Activated T-helper 2 cell treated with anti-CD3 and anti-CD28 coated beads, Interferon-gamma antibody, Interleukin-2, Interleukin-4, amounts not matched to agents 10 μg/mL and 5 μg/mL and 100 μg/mL, durations not matched to agents 14 hours and 24 hours and 36 hours (primary cell): ENCODE data around the gene POLR3A. TPM values are rescaled to one million over a fixed set of nuclear protein-coding genes. Genes with fewer than 3 reads are reported as not detected.

Experiments used
- DNase-seq: peaks from one replicate; pipeline ENCODE4 v3.0.0; 2021; ENCODE audit warnings: low spot score
- H3K27ac Mint-ChIP-seq: one replicate; pipeline ENCODE4 v1.8.0; 2021; ENCODE audit warnings: mixed read lengths
- H3K27me3 Mint-ChIP-seq: one replicate; pipeline ENCODE4 v1.8.0; 2021; ENCODE audit warnings: low read depth, mixed read lengths
- H3K36me3 Mint-ChIP-seq: one replicate; pipeline ENCODE4 v1.8.0; 2021; ENCODE audit warnings: low read depth, mixed read lengths
- H3K4me1 Mint-ChIP-seq: one replicate; pipeline ENCODE4 v1.8.0; 2021; ENCODE audit warnings: low read depth, mixed read lengths
- H3K4me3 Mint-ChIP-seq: one replicate; pipeline ENCODE4 v1.8.0; 2021; ENCODE audit warnings: low read depth, mild to moderate bottlenecking, moderate library complexity, mixed read lengths
- H3K9me3 Mint-ChIP-seq: one replicate; pipeline ENCODE4 v1.8.0; 2021; ENCODE audit warnings: mixed read lengths
- intact Hi-C: fragments of 100-400 bp; cut with micrococcal nuclease; formaldehyde crosslinking; loops from one replicate; pipeline ENCODE4 v1.15.1; 2023
- total RNA-seq: library from RNA; stranded (reverse); gene quantifications from 2 replicates; pipeline ENCODE4 v1.2.3, GENCODE V29; 2022

The POLR3A gene
- total RNA-seq, 1 donor from 2014 or later: 23.5 TPM

GRCh38 chr10:78033387-78033636 lies 4.0 kb upstream of the POLR3A start:
- intact Hi-C loops: loop anchor here (1.0 to 10.0 kb wide), 6 partner anchors 109 to 1209 kb away; partner anchors contain the start of genes DLG5 and ZMIZ1
- Mint-ChIP-seq H3K4me1 (peaks cover 34% of the 10 kb centered on the region), H3K27ac (peak overlapping the region; percentile 80), H3K4me3 (peak overlapping the region; percentile 89), H3K9me3 (no peaks in the 10 kb centered on the region), H3K27me3 (no peaks in the 10 kb centered on the region), H3K36me3 (peaks cover 47% of the 10 kb centered on the region)
- no peak for DNase-seq

DNA sequence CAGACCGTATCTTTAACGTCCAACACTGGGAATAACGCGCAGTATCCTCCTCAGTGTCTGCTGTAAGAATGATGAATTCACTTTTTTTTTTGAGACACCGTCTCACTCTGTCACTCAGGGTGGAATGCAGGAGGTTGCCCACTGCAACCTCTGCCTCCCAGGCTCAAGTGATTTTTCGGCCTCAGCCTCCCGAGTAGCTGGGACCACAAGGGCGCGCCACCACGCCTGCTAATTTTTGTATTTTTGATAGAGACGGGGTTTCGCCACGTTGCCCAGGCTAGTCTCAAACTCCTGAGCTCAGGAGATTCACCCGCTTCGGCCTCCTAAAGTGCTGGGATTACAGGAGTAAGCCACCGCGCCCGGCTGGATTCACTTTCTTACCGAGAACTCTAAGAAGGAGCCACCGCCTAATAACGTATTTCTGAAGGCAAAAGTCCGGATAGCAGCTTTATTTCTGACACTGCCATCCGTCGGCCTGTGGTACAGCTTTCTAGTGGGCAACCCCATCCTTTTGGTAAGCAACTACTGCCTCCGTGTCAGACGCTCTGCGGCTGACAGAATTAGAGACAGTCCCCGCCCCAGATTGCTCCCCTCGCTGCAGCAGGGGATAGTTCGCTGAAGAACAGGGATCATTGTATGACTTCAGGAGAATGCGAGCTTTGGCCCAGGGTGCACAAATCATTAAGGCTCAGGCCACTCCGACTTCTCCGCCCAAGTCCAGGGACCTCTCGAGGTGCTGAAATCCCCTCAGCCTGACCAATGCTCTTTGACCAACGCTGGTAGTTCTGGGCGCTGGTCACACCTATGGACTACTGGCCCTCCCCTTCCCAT lies 662 bp downstream of the POLR3A start:
- Mint-ChIP-seq H3K4me1 (peaks cover 21% of the 10 kb centered on the region), H3K27me3 (no peaks in the 10 kb centered on the region), H3K4me3 (peak overlapping the region; percentile 99), H3K27ac (peak overlapping the region; percentile 94), H3K9me3 (no peaks in the 10 kb centered on the region), H3K36me3 (peaks cover 38% of the 10 kb centered on the region)
- DNase-seq: no peak
- intact Hi-C loops: no loop called here

GRCh38 chr10:78025685-78026364 lies 3.5 kb downstream of the POLR3A start:
- H3K27ac Mint-ChIP-seq: no peak overlapping the region

DNA sequence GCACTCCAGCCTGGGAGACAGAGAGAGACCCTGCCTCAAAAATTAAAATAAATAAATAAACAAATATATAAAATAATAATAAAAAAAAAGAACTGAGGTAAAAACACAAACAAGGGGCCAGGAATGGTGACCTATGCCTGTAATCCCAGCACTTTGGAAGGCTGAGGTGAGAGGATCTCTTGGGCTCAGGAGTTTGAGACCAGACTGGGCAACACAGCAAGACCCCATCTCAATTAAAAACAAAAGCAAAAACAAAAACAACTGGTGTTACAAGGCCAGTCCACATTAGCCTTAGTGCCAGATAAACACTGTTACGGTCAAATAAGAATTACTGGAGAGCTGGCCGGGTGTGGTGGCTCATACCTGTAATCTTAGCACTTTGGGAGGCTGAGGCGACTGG lies 5.6 kb downstream of the POLR3A start:
- no peak for DNase-seq
- Mint-ChIP-seq H3K36me3 (peaks cover 72% of the 10 kb centered on the region), H3K9me3 (no peaks in the 10 kb centered on the region), H3K4me1 (peaks cover 11% of the 10 kb centered on the region), H3K4me3 (no peak overlapping the region), H3K27me3 (no peaks in the 10 kb centered on the region), H3K27ac (no peak overlapping the region)
- intact Hi-C loops: no loop called here

More at GRCh38 chr10:78025685-78026364, 3.5 kb downstream of the POLR3A start:
- Mint-ChIP-seq H3K36me3 (peaks cover 65% of the 10 kb centered on the region), H3K27me3 (no peaks in the 10 kb centered on the region), H3K4me1 (peaks cover 21% of the 10 kb centered on the region), H3K9me3 (no peaks in the 10 kb centered on the region), H3K4me3 (no peak overlapping the region)
- no peak for DNase-seq
- intact Hi-C loops: no loop called here

- Mint-ChIP-seq H3K27ac (no peak overlapping the region), H3K36me3 (peaks cover 73% of the 10 kb centered on the region), H3K27me3 (no peaks in the 10 kb centered on the region), H3K4me1 (no peaks in the 10 kb centered on the region), H3K4me3 (no peak overlapping the region), H3K9me3 (no peaks in the 10 kb centered on the region)
- no peak for DNase-seq
- intact Hi-C loops: no loop called here
Measured at GRCh38 chr10:78021201-78021600, 8.1 kb downstream of the POLR3A start.

DNA sequence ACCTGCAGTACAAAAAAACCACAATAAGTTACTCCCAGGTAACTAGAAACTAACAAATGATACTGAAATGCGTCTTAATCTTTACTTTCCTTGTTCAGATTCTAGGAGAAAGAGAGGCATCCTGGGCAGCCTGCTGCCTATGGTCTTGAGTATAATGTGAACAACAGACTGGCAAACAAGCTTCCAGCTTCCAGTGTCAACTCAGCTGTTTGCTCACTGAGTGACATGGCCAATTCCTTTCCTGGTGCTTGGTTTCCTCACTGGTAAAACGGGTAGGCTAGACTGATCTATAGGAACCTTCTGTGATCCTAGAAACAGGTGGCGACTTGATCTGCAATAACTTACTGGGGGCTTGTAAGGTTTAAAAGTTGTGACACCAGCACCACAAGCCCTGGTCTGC lies 10.1 kb downstream of the POLR3A start:
- intact Hi-C loops: no loop called here
- H3K36me3 Mint-ChIP-seq: peaks cover 68% of the 10 kb centered on the region
- no peak overlapping the region for H3K4me3 Mint-ChIP-seq
- H3K27ac Mint-ChIP-seq: no peak overlapping the region
- H3K4me1 Mint-ChIP-seq: no peaks in the 10 kb centered on the region
- no peaks in the 10 kb centered on the region for H3K9me3 Mint-ChIP-seq
- no peak for DNase-seq
- no peaks in the 10 kb centered on the region for H3K27me3 Mint-ChIP-seq

- Mint-ChIP-seq H3K36me3 (peaks cover 60% of the 10 kb centered on the region), H3K27ac (no peak overlapping the region), H3K27me3 (no peaks in the 10 kb centered on the region), H3K4me3 (no peak overlapping the region), H3K9me3 (no peaks in the 10 kb centered on the region), H3K4me1 (no peaks in the 10 kb centered on the region)
- DNase-seq: no peak
- intact Hi-C loops: no loop called here
Measured at GRCh38 chr10:78017856-78018255, 11.5 kb downstream of the POLR3A start.

DNA sequence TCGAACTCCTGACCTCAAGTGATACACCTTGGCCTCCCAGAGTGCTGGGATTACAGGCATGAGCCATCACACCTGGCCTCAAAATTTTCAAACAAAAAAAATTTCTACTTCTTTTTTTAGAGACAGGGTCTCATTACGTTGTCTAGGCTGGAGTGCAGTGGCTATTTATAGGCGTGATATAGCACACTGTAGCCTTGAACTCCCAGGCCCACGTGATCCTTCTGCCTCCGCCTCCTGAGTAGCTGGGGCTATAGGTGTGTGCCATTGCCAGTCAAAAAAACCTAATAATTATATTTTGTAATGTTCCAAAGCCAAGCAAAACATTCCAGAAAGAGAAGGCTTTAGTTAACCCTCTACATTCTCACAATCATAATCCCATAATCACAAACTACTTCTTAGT lies 13.8 kb downstream of the POLR3A start:
- Mint-ChIP-seq H3K27me3 (no peaks in the 10 kb centered on the region), H3K9me3 (no peaks in the 10 kb centered on the region), H3K36me3 (peaks cover 57% of the 10 kb centered on the region), H3K4me1 (no peaks in the 10 kb centered on the region), H3K4me3 (no peak overlapping the region), H3K27ac (no peak overlapping the region)
- intact Hi-C loops: no loop called here
- no peak for DNase-seq

GRCh38 chr10:78013564-78013963 lies 15.8 kb downstream of the POLR3A start:
- Mint-ChIP-seq H3K4me3 (no peak overlapping the region), H3K4me1 (no peaks in the 10 kb centered on the region), H3K9me3 (no peaks in the 10 kb centered on the region), H3K27me3 (no peaks in the 10 kb centered on the region), H3K36me3 (peaks cover 66% of the 10 kb centered on the region), H3K27ac (no peak overlapping the region)
- no peak for DNase-seq
- intact Hi-C loops: no loop called here

DNA sequence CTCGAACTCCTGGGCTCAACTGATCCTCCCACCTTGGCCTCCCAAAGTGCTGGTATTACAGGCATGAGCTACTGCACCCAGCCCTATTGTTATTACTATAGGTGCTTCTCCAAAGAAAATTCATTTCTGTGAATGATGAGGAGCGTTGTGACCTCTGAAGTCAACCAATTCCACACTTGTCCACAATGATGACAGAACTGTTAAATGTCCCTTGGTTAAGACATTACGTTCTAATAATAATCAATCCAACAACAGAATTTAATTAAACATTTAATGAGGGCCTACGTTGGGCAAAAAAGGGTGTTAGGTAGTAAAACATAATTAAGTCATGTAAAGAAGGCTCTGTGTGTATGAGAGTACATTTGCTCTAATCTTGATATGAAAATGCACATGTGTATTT lies 18.2 kb downstream of the POLR3A start:
- H3K27ac Mint-ChIP-seq: no peak overlapping the region
- H3K27me3 Mint-ChIP-seq: no peaks in the 10 kb centered on the region
- intact Hi-C loops: no loop called here
- H3K4me3 Mint-ChIP-seq: no peak overlapping the region
- H3K4me1 Mint-ChIP-seq: no peaks in the 10 kb centered on the region
- DNase-seq: no peak
- H3K9me3 Mint-ChIP-seq: no peaks in the 10 kb centered on the region
- H3K36me3 Mint-ChIP-seq: peaks cover 70% of the 10 kb centered on the region

DNA sequence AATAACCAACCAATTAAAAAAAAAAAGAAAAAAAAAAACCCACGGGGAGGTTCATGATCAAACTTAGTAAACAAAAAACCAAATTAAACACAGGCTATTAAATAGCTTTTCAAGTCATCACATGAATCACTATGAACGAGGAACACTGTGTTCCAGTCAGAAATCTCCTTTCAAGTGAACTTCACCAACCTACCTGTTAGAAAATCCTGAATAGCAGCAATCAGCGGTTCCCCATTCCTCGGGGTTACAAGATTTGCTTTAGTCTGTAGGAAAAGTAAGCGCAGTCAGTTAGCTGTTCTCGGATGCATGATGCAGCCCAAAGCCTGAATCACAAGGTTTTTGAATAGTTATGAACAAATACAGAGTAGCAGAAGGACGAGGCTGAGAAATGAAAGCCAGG lies 19.0 kb downstream of the POLR3A start:
- H3K36me3 Mint-ChIP-seq: peaks cover 71% of the 10 kb centered on the region
- intact Hi-C loops: no loop called here
- H3K9me3 Mint-ChIP-seq: no peaks in the 10 kb centered on the region
- H3K4me3 Mint-ChIP-seq: no peak overlapping the region
- DNase-seq: no peak
- H3K27ac Mint-ChIP-seq: no peak overlapping the region
- no peaks in the 10 kb centered on the region for H3K4me1 Mint-ChIP-seq
- H3K27me3 Mint-ChIP-seq: no peaks in the 10 kb centered on the region

- Mint-ChIP-seq H3K9me3 (no peaks in the 10 kb centered on the region), H3K4me1 (no peaks in the 10 kb centered on the region), H3K27me3 (no peaks in the 10 kb centered on the region), H3K36me3 (peaks cover 71% of the 10 kb centered on the region), H3K27ac (no peak overlapping the region), H3K4me3 (no peak overlapping the region)
- intact Hi-C loops: no loop called here
- no peak for DNase-seq
Measured at GRCh38 chr10:78009662-78010061, 19.7 kb downstream of the POLR3A start.

DNA sequence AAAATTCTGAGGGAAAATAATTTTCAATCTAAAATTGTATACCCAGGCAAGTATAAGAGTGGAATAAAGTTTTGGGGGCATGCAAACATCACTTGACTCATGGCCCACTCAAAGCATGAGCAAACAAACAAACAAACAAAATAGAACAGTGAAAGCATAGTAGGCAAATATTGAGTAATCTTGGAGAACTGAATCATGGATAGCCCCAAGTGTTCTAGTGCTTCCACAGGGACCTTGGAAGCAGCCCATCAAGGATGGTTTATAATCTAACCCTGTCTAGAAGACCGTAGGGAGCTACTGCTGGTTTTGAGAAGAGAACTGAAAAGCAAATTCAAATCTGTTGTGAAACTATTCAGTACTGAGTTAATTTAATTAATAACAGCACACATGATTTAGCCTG lies 22.1 kb downstream of the POLR3A start:
- Mint-ChIP-seq H3K27me3 (no peaks in the 10 kb centered on the region), H3K9me3 (no peaks in the 10 kb centered on the region), H3K4me1 (no peaks in the 10 kb centered on the region), H3K27ac (no peak overlapping the region), H3K36me3 (peaks cover 78% of the 10 kb centered on the region), H3K4me3 (no peak overlapping the region)
- intact Hi-C loops: no loop called here
- DNase-seq: no peak
